GM12865 (cell line): ENCODE results near the gene ARSJ.

Source experiments
- DNase-seq: peaks from one replicate; pipeline ENCODE4 v3.0.0; 2010; ENCODE audit warnings: low read depth
- H3K4me3 ChIP-seq: 2 replicates; pipeline ENCODE4 v1.5.1; 2011; ENCODE audit warnings: mild to moderate bottlenecking, low read depth, low read length, control low read depth
- CTCF ChIP-seq: IDR thresholded peaks from 2 replicates; pipeline ENCODE4 v1.5.1; 2011; ENCODE audit warnings: low read length, control low read depth, low read depth, inconsistent platforms; ENCODE audit not compliant: insufficient read depth; ENCODE audit errors: missing control alignments

Gene ARSJ

GRCh38 chr4:113998531-113998930 lies 19.1 kb upstream of the ARSJ start:
- no peak for TF ChIP-seq CTCF
- no peak overlapping the region for H3K4me3 ChIP-seq
- no peak for DNase-seq

- no peak overlapping the region for H3K4me3 ChIP-seq
- no peak for TF ChIP-seq CTCF
- no peak for DNase-seq
Observed at GRCh38 chr4:113998079-113998478, 18.6 kb upstream of the ARSJ start.

GRCh38 chr4:113997206-113997605 lies 17.8 kb upstream of the ARSJ start:
- no peak for DNase-seq
- no peak overlapping the region for H3K4me3 ChIP-seq
- no peak for TF ChIP-seq CTCF

GRCh38 chr4:113996599-113997177 lies 17.2 kb upstream of the ARSJ start:
- H3K4me3 ChIP-seq: no peak overlapping the region
- no peak for TF ChIP-seq CTCF
- DNase-seq: no peak

- no peak overlapping the region for H3K4me3 ChIP-seq
- TF ChIP-seq CTCF: no peak
- no peak for DNase-seq
Observed at GRCh38 chr4:113993887-113994286, 14.4 kb upstream of the ARSJ start.

- H3K4me3 ChIP-seq: no peak overlapping the region
- DNase-seq: no peak
- TF ChIP-seq CTCF: no peak
Observed at GRCh38 chr4:113990886-113991285, 11.4 kb upstream of the ARSJ start.

GRCh38 chr4:113987382-113987941 lies 8.0 kb upstream of the ARSJ start:
- DNase-seq: no peak
- TF ChIP-seq CTCF: no peak
- no peak overlapping the region for H3K4me3 ChIP-seq
